ENCODE results near the gene IPMK.
"Not testable (repeated sequence)": the region's sequence is repeated elsewhere in the genome, so short reads cannot be mapped to it uniquely, and the experiment has no call there.

The IPMK gene

DNA sequence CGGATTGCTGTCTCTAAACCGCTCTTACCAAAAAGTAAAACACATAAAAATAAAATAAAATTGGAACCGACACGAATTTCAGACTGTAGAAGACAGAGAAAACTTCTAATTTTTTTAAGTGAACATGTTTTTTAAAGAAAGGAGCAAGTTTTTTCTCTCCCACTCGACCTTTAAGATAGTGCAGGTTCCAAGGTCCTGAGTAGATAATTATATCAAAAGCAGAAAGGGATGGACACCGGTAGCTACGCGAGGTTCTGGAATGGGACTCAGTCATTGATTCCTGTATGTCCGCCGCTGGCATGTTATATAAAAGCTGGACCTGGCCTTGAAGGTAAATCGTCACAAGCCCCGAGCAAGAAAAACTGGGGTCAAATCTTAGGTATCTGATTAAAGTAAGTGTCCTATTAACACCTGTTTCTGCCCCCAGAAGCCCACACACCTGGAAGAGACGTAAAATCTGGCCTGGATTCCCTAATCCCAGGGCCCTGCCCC is 806 bp upstream of the IPMK start:
- no peak for DNase-seq (ENCODE audit: low read depth in 2 of 3, low spot score in 1 of 3)

DNA sequence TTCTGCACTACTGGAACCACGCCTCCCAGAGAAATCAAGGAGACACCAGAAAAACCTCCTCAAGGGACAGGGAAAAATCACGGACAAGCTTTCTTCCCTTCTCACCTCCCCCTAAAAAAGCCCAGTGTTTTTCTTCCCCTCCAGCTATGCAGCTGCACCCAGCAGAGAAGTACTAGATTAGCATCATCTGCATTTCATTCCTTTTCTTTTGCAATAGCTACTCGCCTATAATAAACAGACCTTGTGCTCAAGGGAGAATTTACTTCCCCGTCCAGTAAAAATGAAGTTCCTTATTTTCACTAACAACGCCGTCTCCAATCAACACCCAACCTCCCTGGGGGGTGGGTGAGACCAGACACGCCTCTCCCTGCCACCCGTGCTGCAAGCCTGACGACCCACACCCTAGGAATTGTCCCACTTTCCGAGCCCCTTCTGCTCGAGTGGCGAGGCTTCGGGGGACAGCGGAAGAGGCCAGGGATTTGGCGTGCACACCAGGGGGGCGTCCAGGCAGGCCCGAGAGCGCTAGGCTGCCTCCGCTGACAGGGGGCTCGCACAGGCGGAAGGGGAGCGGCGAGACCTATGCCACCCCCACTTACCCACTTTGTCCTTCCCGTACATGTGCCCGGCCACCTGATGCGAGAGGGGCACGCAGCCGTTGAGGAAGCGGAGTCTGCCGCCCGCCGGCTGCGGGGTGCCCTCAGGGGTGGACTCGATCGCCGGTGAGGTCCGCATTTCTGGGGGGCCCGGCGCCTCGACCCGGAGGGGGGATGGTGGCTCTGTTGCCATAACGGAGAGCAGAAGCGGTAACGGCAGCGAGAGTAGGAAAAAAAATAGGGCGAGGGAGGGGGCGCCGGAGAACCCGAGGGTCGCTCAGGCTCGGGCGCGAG is 625 bp downstream of the IPMK start:
- DNase-seq (ENCODE audit: low read depth in 2 of 3, low spot score in 1 of 3): peak in 1 of 3 donors; percentile 12

DNA sequence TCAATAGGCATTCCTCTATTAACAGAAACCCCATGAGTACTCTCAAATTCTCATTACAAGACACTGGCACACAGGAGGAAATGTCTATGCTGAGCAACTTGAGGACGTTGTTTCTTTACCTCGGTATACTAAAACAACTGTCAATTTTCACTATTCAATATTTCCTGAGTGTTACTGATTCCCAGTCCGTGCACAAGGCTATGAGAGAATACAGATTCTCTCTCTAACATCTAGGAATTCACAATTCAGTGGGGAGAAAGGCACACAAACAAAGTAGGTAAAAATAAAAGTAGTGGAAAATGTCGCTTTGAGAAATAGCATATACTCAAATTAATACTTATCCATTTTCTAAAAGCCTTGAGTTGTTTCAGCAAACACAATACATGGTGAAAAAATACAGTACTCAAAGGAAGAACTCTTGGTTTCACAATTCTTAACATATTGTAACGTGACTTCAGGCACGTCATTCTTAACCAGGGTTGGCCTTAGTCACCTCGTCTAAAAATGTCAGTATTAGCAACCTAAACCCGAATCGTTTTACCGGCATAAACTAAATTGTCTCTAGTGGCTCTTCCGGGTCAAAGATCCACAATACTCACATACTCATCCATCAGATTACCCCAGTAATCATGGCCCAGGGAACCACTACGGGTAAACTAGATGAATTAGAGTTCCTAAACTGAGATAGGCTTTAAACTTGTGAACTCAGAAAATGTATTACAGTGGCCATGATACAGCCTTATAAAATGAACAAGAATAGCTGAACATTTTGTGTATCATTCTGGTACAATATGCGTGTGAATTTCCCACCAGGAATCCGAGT is 1.5 kb downstream of the IPMK start:
- no peak for DNase-seq (ENCODE audit: low read depth in 2 of 3, low spot score in 1 of 3)

DNA sequence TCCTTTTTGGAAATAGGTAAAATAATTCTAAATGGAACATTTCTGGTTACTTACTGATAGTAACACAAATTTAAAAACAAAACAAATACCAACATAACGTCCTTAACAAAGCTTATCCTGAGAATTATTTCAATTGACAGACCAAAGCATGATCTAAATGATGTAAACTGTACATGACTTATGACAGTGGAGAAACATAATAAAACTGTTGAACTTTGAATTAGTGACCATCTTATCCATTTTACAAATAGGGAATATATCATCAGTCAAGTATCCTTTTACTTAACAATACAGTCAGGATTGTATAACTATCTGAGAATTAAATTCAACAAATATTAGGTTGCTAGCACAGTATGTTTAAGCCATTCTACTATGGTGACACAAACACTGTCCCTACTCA is 2.4 kb downstream of the IPMK start:
- no peak for DNase-seq (ENCODE audit: low read depth in 2 of 3, low spot score in 1 of 3)

DNA sequence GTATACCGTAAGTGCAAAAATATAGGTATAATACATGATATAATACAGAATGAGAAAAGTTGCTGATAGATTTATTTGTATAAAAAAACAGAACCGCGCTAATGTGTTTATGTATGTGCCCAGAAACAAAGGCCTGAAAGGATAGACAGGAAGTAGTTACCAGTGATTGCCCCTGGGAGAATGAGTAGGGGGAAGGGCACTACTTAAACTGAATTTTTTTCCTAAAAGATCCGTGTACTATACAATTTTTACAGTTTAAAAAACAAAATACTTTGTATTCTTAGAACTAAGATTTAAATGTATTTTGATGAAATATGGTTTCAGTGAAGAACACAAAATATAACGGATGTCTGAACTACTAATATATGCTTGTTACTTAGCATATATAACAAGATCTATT is 2.9 kb downstream of the IPMK start:
- DNase-seq (ENCODE audit: low read depth in 2 of 3, low spot score in 1 of 3): no peak

DNA sequence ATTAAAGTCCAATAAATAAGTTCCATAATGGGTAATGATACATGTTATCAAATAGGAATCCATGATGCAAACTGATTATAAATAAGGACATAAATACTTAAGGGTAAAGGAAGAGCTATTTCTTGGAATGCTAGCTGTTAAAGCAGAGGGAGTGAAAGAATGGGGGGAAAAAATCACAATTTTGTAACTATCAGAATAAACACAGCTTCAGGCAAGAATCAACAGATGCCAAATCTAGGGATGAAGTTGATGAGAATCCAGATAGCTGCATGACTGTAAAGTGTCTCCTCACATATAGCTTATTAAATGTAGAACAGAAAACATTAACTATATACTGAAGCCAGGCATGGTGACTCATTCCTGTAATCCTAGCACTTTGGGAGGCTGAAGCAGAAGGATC is 4.9 kb downstream of the IPMK start:
- no peak for DNase-seq (ENCODE audit: low read depth in 2 of 3, low spot score in 1 of 3)

DNA sequence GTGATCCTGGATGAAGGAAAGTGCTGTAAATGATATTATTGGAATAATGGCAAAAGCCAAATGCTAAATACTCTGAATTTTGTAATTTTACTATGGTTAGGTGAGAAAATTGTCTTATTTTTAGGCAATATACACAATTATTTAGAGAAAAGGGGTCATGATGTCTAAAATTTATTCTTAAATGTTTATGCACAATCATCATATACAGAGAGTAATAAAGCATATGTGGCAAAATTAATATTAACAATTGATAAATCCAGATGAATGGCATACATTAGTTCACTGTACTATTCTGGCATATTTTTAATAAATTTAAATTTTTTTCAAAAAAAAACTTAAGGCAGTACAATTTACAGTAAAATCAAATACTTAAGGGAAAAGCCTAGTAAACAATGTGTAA is 7.4 kb downstream of the IPMK start:
- no peak for DNase-seq (ENCODE audit: low read depth in 2 of 3, low spot score in 1 of 3)

DNA sequence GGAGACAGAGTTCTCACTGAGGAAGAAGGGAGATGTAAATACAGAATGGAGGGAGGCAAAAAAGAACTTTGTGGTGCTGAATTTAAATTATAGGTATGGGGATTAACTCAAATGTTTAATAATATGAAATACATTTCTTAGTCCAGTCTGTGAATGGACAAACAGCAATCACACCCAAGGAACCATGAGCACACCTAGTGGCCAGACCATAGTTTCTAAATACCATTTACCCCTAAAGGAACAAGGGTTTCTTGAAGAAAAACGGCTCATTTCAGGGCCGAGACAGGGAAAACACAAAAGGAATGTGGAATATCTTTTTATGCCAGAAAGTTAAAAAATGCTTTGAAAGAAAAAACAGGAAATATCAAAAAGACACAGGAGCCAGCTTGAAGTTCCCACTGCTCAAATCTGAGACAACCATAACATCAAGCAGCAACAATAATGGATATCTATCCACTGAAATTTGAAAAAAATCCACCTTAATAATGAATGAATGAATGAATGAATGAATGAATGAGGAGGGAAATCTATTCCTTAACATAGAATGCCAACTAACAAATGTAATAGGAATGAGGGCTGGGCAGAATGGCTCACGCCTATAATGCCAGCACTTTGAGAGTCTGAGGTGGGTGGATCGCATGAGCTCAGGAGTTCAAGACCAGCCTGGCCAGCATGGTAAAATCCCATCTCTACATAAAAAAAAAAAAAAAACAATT is 8.6 kb downstream of the IPMK start:
- DNase-seq (ENCODE audit: low read depth in 2 of 3, low spot score in 1 of 3): no peak

DNA sequence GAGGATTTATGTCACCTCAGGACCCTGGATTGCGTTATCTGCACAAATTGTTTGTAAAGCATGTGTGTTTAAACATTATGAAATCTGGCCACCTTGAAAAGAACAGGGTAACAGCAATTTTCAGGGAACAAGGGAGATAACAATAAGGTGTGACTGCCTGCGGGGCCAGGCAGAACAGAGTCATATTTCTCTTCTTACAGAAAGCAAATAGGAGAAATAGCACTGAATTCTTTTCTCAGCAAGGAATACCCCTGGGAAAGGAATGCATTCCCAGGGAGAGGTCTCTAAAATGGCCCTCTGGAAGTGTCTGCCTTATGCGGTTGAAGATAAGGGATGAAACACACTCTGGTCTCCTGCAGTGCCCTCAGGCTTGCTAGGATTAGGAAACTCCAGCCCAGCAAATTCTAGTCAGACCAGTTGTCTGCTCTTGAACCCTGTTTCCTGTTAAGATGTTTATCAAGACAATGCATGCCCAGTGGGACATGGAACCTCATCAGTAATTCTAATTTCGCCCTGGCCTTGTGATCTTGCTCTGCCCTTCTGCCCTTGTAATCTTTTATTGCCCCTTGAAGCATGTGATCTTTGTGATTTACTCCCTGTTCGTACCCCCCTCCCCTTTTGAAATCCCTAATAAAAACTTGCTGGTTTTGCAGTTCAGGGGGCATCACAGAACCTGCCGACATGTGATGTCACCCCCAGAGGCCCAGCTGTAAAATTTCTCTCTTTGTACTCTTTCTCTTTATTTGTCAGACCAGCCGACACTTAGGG is 11.5 kb downstream of the IPMK start:
- DNase-seq (ENCODE audit: low read depth in 2 of 3, low spot score in 1 of 3): not testable (repeated sequence)

DNA sequence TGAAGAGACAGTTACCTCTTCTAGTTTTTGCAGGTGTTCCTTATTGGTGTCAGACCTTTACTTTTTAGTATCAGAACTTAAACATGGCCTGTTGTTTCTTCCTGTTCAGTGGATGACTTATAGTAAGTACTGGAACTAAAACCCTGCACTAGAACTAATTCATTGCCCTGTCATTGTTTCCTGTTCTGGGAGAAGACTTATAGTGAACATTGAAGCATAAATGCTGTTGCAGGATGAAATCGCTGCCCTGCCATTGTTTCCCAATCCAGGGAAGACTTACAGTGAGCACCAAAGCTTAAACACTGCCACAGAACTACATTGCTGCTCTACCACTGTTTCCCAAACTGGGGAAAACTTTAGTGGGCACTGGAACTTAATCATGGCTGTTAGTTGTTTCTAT is 13.1 kb downstream of the IPMK start:
- no peak for DNase-seq (ENCODE audit: low read depth in 2 of 3, low spot score in 1 of 3)

DNA sequence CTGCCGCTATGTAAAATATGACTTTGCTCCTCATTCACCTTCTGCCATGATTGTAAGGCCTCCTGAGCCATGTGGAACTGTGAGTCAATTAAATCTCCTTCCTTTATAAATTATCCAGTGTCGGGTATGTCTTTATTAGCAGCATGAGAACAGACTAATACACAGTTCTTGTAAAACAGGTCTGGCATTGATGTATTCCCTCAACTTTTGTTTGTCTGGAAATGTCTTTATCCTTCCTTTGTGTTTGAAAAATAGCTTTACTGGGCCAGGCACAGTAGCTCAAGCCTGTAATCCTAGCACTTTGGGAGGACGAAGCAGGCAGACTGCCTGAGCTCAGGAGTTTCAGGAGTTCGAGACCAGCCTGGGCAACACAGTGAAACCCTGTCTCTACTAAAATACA is 14.5 kb downstream of the IPMK start:
- DNase-seq (ENCODE audit: low read depth in 2 of 3, low spot score in 1 of 3): no peak

DNA sequence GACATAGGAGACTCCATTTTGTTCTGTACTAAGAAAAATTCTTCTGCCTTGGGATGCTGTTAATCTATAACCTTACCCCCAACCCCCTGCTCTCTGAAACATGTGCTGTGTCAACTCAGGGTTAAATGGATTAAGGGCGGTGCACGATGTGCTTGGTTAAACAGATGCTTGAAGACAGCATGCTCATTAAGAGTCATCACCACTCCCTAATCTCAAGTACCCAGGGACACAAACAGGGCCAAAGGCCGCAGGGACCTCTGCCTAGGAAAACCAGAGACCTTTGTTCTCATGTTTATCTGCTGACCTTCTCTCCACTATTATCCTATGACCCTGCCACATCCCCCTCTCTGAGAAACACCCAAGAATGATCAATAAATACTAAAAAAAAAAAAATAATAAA is 23.0 kb downstream of the IPMK start:
- DNase-seq (ENCODE audit: low read depth in 2 of 3, low spot score in 1 of 3): not testable (repeated sequence)

DNA sequence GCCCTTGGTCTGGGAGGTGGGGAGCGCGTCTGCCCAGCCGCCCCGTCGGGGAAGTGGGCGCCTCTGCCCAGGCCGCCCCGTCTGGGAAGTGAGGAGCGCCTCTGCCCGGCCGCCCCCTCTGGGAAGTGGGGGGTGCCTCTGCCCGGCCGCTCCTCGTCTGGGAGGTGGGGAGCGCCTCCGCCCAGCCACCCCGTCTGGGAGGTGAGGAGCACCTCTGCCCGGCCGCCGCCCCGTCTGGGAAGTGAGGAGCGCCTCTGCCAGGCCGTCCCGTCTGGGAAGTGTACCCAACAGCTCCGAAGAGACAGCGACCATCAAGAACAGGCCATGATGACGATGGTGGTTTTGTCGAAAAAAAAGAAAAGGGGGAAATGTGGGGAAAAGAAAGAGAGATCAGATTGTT is 23.5 kb downstream of the IPMK start:
- not testable (repeated sequence) for DNase-seq (ENCODE audit: low read depth in 2 of 3, low spot score in 1 of 3)

DNA sequence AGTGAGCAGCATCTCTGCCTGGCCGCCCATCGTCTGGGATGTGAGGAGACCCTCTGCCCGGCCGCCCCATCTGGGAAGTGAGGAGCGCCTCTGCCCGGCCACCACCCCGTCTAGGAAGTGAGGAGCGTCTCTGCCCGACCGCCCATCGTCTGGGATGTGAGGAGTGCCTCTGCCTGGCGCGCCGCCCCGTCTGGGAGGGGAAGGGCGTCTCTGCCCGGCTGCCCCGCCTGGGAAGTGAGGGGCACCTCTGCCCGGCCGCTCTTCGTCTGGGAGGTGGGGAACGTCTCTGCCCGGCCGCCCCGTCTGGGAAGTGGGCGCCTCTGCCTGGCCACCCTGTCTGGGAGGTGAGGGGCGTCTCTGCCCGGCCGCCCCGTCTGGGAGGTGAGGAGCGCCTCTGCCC is 23.9 kb downstream of the IPMK start:
- not testable (repeated sequence) for DNase-seq (ENCODE audit: low read depth in 2 of 3, low spot score in 1 of 3)

DNA sequence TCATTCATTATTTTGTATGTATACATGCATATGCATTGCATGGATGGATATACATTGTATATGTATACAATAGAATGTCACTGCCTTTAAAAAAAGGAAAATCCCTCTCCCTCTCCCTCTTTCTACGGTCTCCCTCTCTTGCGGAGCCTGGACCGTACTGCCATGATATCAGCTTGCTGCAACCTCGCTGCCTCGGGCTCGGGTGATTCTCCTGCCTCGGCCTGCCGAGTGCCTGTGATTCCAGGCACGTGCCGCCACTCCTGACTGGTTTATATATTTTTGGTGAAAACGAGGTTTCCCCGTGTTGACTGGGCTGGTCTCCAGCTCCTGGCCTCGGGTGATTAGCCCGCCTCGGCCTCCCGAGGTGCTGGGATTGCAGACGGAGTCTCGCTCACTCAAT is 24.4 kb downstream of the IPMK start:
- DNase-seq (ENCODE audit: low read depth in 2 of 3, low spot score in 1 of 3): no peak

DNA sequence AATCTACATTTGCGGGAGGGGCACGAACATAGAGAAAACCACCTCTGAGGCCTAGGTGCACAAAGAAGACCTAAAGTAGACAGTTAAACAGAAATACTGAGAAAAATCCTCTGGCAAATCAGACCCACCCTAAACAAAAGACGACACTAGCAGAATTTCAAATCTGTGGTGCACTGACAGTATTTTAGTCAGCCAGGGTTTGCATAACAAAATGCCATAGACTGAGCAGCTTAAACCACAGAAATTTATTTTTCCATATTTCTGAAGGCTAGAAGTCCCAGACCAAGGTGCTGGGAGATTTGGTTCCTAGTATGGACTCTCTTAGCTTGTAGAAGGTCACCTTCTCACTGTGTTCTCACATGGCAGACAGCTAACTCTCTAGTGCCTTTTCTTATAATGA is 26.3 kb downstream of the IPMK start:
- DNase-seq (ENCODE audit: low read depth in 2 of 3, low spot score in 1 of 3): no peak

DNA sequence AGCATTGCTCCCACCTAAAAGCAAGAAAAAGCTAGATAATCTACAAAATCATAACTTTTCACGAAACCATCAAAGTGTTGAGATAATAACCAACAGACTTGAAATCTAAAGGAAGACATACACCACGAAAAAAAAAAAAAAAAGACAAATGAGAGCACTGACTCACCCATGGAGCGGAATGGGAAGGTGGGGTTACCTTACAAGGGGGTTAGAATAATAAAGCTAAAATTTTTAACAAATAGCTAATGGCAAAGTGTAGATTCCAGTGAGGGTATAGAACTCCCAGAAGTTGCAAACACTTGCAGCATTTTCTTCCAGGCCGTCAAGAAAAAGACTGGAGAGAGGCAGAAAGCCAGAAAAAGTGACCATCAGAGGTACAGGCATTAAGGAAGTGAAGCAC is 27.2 kb downstream of the IPMK start:
- no peak for DNase-seq (ENCODE audit: low read depth in 2 of 3, low spot score in 1 of 3)

DNA sequence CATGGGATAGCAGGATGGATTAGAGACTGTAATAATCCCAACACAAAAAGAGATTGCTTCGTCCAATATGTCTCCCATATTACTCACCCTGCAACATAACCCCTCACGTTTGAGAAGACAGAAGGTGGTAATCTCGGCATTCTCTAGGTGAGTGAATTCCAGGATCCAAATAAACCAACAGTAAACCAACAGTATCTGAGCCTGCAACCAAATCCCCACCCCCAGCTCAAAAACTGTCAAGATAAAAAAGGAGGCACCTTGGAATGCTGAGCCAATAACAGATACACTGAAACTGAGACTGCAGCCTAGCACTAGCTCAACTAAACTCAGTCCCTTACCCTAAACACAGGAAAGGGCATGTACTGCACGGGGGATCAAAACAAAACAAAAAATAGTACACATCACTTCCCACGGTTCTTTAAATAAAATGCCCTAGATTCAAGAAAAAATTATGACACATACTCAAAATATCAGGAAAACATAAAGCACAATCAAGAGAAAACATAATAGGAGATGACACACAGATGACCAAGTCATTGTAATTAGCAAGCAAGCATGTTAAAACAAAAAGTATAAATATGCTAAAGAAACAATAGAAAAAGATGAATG is 28.0 kb downstream of the IPMK start:
- no peak for DNase-seq (ENCODE audit: low read depth in 2 of 3, low spot score in 1 of 3)

DNA sequence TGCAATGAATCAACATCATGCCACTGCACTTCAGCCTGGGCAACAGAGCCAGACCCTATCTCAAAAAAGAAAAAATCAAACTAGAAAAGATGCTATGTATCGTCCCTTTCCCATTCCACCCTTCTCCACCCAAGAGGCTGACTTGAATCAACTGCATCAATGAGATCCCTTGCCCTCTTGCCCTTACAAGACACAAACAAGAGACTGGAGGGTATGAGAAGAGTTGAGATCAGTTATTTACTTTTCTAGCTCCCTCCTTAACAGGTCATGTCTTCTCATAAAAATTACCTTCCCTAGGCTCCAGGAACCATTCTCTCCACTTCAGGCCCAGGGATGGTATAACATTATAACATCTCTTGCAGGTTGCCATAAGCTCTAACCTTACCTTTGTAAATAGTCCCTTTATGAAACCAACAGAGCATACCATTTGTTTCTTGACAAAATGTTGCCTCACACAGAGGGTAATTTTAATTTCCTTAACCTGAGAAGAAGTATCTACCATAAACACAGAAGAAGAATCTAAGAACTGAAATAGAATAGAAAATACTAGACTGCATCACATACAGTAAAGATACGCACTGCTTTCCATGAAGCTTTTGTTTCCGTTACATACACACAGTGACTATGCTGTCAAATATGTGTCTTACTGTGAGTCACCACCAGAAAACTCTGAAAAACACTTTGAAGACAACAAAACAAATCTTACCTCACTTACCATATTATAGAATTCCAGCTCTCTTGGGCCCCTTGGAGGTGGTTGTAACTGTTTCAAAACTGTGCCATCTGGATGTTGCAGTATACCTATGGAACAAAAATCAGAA is 30.5 kb downstream of the IPMK start:
- no peak for DNase-seq (ENCODE audit: low read depth in 2 of 3, low spot score in 1 of 3)

DNA sequence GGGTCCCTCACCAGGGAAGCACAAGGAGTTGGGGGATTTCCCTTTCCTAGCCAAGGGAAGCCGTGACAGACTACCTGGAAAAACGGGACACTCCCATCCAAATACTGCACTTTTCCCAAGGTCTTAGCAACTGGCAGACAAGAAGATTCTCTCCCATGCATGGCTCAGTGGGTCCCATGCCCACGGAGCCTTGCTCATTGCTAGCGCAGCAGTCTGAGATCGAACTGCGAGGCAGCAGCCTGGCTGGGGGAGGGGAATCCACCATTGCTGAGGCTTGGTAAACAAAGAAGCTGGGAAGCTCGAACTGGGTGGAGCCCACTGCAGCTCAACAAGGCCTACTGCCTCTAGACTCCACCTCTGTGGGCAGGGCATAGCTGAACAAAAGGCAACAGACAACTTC is 37.8 kb downstream of the IPMK start:
- DNase-seq (ENCODE audit: low read depth in 2 of 3, low spot score in 1 of 3): not testable (repeated sequence)

Data from stimulated activated CD4-positive, alpha-beta T cell treated with anti-CD3 and anti-CD28 coated beads, Interleukin-12 subunit alpha, Interleukin-12 subunit beta, amount 100 ng/mL, for 48 hours (primary cell).